NCI-H1092 treated with DMSO at 0.1 percent for 48 hours (cell line): ENCODE results near the gene ABL1.
"Not testable (repeated sequence)": the region's sequence is repeated elsewhere in the genome, so short reads cannot be mapped to it uniquely, and the experiment has no call there.

Source experiments
- DNase-seq: peaks from one replicate; lab custom pipeline; 2025; lab: John Stamatoyannopoulos, UW

Gene ABL1

GRCh38 chr9:130825351-130825651, 9.8 kb upstream of the ABL1 start:
- no peak for DNase-seq

- DNase-seq, result no peak
These were observed 9.2 kb upstream of the ABL1 start for GRCh38 chr9:130825809-130826208.

- DNase-seq, result no peak
These were observed 5.3 kb upstream of the ABL1 start for GRCh38 chr9:130829762-130830161.

- DNase-seq, result no peak
These were observed 4.8 kb upstream of the ABL1 start for GRCh38 chr9:130830231-130830760.

GRCh38 chr9:130831077-130831476, 4.0 kb upstream of the ABL1 start:
- no peak for DNase-seq

- DNase-seq, result no peak
These were observed 1.7 kb upstream of the ABL1 start for GRCh38 chr9:130833031-130833990.

GRCh38 chr9:130835441-130836298, 616 bp downstream of the ABL1 start:
- peak; percentile 24 for DNase-seq

GRCh38 chr9:130837002-130837511, 2.0 kb downstream of the ABL1 start:
- no peak for DNase-seq

GRCh38 chr9:130837643-130838042, 2.6 kb downstream of the ABL1 start:
- no peak for DNase-seq

- no peak for DNase-seq
These were observed 4.4 kb downstream of the ABL1 start for GRCh38 chr9:130839132-130840111.

- no peak for DNase-seq
These were observed 7.5 kb downstream of the ABL1 start for GRCh38 chr9:130842545-130842944.

GRCh38 chr9:130843049-130843908, 8.2 kb downstream of the ABL1 start:
- DNase-seq, result no peak

- DNase-seq, result no peak
These were observed 9.0 kb downstream of the ABL1 start for GRCh38 chr9:130844044-130844451.

- DNase-seq, result no peak
These were observed 10.2 kb downstream of the ABL1 start for GRCh38 chr9:130845254-130845653.

GRCh38 chr9:130845901-130846481, 10.9 kb downstream of the ABL1 start:
- no peak for DNase-seq

- DNase-seq, result no peak
These were observed 11.6 kb downstream of the ABL1 start for GRCh38 chr9:130846487-130847305.

- no peak for DNase-seq
These were observed 12.5 kb downstream of the ABL1 start for GRCh38 chr9:130847306-130848217.

- DNase-seq, result not testable (repeated sequence)
These were observed 13.5 kb downstream of the ABL1 start for GRCh38 chr9:130848514-130848913.
